HG03196 (cell line): ENCODE data around the gene TNIK.
"Not testable (repeated sequence)": the region's sequence is repeated elsewhere in the genome, so short reads cannot be mapped to it uniquely, and the experiment has no call there.

Experiments
- ATAC-seq: cut with Tn5 transposase; IDR thresholded peaks from one replicate; pipeline ENCODE4 v1.9.1; 2021; ENCODE audit not compliant: unreplicated experiment

The TNIK gene

DNA sequence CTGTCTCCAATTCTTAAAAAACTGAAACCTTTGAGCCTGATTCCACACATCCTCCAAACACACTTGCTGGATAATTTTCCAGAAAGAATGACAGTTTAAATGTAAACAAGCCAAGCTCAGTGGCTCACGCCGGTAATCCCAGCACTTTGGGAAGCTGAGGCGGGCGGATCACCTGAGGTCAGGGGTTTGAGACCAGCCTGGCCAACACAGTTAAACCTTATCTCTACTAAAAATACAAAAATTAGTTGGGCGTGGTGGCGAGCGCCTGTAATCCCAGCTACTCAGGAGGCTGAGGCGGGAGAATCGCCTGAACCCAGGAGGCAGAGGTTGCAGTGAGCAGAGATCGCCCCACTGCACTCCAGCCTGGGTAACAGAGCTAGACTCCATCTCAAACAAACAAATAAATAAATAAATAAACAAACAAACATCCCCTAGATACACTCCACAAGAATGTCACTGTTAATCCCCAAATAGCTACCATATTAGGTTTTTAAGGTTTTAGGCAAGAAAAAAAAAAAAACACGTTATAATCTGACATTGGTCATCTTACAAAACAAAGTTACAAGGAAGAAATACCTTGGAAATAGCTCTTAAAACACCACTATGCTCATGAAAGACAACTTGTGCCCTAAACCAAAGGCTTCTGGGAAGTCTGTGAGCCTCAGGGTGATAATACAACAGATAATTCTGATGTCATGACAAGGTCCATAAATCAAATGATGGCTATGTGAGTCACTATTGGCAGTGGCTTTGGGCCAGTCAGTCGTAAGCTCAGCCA is 13.2 kb downstream of the TNIK start:
- no peak for ATAC-seq

DNA sequence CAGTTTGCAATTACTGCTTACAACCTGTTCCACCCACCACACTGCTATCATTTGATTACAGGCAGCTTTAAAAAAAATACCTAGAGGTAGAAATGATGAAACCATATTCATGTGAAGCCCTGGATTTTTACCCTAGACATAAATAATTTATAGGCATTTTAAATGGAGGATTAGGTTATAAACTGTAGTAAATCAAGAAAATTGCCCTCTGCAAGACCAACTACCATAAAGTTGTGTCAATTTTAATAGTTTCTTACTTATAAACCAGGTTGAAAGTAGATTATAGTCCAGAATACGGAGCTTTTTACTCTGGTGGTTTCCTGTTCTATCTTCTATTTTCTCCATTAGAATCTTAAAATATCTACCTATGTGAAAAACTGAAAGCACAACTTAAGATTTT is 13.9 kb downstream of the TNIK start:
- no peak for ATAC-seq

DNA sequence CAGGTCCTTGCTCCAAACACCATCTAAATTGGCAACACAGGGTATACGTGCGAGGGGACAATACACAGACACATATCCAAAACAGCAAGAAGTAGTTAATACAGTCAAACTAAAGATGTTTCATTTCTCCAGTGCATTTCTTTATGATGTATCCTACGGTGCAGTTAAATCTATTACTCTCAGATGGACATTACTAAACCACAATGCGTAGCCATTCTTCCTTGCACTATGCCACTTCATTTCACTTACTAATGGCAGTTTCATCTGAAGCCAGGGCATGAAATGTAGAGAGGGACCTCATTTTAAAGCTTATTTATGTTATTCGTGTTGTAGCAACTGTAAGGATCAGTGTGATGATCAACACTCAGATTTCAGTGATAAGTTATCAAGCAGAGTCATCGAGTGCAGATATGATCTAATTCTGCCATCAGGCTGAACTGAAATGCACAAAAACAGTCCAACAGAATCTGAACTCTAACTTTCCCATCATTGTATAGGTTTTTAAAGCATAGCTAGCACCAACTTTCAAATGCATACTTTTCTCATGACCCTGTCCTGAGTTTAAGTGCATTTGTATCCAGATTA is 14.5 kb downstream of the TNIK start:
- ATAC-seq = no peak

DNA sequence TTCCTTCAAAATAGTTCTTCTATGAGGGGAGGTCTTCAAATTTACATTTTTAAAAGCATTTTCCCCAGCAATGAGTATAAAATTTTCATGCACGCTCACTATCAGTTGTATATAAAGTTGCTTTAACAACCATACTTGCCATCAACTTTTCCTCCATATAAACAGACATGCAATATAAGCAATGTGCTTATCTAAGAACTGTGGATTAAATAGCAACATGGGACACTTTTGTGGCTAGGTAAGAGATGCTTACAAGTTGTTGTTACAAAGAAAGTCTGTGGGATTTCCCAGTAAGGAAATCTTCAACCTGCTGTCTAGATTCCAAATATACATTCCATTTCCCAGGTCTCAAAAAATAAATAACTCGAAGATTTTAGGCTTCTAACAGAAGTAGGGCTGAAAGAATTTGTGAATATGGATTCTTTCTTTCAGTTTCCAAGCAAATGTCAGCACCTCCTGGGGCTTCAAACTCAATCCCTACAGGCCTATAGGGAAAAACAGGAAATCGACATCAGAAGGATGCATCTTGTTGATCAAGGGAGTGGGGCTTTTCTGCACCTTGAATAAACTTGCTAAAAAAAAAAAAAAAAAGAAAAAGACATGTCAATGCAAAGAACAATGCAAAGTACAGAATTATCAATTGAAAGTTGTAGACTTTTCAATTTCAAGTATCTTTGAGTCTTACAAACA is 16.1 kb downstream of the TNIK start:
- ATAC-seq = no peak

DNA sequence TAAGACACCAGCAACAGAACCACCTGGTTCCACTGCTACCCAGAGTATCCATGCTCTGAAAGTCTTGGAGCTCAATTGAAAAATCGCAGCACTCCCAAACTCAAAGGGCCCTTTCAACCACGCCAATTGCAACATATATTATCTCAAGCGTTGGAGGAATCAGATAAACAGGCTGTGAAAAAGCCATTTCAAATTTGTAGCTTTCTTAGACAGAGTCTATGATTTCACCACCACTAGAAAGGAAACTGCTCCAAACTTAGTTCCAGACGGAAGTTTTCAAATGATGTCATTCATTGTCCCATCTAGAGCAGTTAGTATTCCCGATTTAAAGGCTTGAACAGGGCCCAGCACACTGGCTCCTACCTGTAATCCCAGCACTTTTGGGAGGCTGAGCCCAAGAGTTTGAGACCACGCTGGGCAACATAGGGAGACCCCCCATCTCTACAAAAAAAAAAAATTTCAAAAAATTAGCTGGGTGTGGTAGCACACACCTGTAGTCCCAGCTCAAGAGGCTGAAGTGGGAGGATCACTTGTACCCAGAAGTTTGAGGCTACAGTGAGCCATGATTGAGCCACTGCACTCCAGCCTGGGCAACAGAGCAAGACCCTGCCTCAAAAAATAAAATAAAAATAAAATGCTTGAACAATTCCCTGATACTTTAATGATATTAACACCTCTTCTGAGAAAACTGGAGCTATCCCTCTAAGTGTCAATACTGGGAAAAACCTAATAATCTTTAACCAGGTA is 16.8 kb downstream of the TNIK start:
- ATAC-seq = no peak

DNA sequence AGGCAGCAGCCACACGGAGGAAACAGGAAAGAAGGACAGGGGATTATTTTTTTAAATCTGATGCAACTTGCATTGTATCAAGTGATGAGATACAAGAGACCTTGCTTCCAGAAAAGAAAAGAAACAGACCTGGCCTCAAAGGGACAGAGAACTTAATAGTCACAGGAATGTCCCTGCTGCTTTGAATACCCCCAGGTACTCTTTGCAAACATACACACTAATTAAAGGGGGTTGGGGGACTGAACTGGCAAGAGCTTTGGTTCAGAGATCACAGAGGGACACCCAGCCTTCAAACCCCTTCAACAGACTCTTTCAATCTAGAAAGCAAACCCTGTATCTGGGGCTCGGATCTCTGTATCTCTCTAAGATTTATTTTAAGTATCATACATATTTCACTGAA is 18.0 kb downstream of the TNIK start:
- no peak for ATAC-seq

DNA sequence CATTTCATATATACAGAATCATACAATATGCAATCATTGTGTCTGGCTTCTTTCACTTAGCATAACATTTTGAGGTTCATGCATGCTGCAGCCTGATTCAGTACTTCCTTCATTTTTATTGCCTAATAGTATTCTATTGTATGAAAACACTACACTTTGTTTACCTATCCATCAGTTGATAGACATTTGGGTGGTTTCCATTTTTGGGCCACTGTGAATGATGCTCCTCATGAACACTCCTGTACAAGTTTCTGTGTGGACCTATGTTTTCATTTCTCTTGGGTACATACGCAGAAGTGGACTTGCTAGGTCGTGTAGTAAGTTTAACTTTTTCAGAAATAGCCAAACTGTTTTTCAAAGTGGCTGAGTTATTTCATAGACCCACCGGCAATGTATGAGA is 18.8 kb downstream of the TNIK start:
- ATAC-seq = no peak

DNA sequence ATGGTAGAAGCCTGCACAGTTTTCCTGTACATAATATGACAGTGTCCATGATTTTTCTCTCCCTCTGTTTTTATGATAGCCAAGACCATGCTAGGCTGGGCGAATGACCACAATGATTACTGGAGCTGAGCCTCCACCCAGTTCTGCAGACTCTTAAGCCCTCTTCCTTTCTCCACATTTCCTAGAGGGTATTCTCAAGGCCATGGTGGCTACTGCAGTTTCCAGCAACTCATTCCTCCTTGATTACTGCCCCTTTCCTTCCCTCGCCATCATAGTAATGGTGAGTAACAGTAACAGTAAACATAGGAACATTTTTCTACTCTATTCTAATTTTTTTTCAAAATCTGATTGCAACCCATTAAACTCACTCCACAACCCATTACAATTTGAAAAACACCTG is 20.2 kb downstream of the TNIK start:
- no peak for ATAC-seq

DNA sequence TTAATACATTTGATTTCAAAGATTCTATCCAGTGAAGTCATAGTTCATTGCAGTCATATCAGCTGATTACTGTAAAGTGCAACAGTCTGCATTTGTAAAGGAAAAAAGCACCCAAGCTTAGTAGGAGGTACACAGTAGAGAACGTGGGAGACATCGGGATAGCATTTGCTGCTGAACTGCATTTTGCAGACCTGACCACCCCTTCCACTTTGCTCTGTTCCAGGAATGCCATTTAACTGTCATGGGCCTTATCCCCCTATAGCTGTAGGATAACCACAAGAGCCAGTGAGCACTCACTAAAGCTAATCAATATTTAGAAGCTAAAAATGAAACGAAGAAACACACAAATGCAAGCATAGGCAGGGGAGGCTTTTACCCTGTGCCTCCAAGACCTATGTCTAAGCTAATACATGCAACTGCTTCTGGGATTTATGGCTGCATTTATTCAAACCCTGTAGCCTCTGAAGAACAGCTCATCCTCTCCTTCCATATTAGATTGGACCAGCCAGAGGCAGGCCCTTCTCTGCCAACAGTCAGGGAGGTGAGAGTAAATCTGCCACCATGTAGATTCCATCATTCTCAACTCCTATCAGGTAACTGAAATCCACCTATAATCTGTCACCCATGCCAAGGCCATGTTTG is 23.0 kb downstream of the TNIK start:
- ATAC-seq = no peak

DNA sequence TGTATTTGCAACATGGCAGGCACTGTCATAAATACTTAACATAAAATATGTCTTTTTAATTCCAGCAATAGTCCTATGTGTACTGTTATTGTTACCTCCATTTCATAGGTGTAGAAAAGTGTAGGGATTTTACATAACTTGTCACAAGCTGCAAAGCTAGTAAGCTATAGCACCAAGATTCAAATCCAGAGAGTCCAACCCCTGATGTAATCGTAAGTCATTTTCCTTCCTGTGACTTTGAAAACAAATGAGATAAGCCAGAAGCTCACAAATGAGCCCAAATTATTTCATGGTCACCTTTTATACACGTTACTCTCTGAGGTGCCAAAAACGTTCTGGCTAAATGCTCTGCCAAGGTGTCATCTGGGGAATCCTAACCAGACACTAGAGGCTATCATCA is 23.8 kb downstream of the TNIK start:
- ATAC-seq = no peak

DNA sequence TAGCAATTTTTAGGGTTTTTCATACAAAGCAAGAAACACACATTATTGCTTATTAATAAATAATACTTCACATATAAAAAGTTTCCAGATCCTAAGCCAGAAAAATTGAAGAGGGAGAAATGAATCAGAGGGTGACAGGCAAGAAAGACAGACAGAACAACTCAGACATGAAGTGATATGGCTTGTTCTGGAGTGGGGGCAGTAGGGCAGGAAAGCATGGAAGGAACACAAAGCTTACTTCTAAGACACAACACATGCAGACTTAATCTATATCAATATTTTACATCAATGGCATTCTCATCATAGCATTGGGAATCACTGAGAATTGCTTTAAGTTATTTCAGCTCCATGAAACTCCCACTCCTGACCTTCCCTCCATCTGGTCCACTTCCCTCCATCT is 24.4 kb downstream of the TNIK start:
- ATAC-seq = no peak

DNA sequence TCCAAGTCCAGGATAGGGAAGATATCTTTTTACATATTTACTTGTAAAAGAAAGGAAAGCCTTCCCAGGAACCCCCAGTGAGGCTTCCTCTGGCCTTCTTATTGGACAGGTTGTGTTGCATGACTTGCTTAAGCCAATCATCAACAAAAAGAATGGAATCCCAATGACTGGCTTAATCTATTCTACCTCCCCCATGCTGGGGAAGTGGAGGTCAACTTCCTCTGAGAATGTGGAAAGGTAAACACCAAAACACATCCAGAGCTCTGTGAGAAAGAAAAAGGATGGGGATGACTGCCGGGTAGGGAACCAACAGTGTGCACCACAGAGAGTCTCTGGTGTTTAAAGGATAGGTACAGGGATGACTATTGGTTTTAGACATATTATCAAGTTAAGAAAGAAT is 25.1 kb downstream of the TNIK start:
- no peak for ATAC-seq

DNA sequence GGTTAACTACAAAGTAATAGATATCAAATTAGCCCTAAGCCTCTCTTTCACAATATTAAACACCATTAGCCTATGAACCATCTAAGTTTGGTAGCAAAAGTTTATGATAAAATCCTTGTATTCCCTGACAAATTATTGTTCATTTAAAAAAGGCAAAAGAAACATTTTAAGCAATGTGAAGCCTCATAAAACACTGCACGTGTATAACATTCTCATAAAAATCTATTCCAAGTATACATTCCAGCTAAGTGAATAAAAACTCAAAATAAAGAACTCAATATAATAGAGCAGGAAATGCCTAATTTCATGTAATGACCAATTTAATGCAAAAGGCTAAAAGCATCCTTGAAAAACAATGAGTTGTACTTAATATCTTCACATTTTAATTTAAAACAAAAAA is 27.7 kb downstream of the TNIK start:
- ATAC-seq = no peak

DNA sequence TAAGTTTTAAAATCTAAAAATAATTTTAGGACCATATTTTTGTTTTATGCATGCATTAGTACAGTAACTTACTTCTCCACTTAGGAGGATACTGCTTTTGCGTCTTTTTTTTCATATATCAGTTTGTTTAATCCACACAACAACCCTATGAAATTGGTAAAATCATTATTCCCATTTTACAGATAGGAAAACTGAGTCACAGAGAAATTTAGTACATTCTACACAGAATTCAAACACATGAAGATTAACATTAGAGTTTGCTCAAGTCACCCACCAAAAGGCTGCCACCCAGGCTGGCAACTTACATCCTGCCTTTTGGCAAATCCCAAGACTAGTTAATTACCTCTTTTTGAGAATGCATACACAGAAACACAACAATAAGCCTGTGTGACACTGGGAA is 28.7 kb downstream of the TNIK start:
- no peak for ATAC-seq

DNA sequence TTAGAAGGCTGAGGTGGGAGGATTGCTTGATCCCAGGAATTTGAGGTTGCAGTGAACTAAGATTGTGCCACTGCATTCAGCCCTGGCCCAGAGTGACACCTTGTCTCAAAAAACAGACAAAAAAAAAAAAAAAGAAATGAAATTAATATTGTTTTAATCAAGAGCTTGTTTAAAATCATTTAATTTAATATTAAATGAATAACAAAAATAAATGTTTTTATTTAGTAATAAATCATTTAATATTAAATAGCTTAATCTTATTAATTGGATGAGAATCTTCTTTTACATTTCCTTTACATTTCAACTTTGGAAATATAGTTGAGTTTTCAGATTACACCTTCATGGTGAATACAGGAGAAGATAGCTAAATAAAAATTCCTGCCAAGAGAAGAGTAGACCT is 29.7 kb downstream of the TNIK start:
- ATAC-seq = no peak

DNA sequence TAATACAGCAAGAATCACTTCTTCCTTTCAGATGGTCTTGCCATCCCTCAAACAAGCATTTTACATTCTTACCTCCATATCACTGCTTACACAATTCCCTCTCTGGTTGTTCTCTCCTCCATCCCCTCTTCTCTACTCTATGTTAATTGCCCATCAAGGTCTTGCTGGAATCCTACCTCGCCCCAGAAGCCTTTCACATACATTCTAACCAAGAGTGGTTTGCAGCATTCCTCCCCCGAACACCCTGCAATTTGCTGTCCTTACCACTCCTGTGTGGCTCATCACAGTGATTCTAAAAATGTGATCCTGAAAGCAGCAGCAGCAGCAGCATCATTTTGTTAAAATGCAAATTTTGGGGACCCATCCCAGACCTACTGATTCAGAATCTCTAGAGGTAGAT is 30.6 kb downstream of the TNIK start:
- no peak for ATAC-seq

DNA sequence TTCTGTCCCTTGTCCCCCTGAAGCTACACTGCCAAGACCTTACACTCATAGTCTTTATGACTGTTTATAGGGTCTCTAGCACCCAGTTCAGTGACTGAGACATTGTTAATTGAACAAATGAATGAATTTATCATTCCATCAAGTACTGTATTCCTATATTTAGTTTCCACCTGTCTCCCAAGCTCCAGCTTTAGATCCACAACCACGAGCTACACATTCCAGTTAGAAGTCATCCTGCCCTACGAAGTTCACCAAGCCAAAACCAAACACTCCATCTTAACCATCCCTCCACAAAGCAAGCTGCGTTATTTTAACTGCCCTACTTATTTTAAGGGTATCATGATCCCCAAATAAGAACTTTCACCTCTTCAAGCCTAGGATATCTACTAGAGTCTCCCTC is 31.3 kb downstream of the TNIK start:
- ATAC-seq = no peak

DNA sequence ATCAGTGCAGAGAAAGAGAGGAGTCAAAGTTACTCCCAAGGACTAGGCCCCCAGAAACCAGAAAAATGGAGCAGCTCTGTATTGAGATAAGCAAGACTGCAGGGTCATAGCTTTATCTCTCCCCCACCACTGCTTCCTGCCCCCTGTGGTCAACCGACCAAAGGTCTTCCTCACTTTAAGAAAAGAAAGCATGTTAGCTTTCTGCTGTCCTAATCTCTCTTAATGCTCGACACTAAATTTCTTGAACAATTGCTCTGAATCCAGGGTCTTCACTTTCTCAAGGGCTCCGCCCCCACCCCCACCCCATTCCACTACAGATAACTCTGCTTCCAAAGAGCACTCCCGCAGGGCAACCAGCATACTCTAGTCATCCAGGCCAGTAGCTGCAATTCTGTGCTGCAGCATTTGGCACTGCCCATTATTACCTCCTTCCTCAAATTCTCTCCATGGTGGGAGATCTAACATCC is 31.9 kb downstream of the TNIK start:
- ATAC-seq = no peak

DNA sequence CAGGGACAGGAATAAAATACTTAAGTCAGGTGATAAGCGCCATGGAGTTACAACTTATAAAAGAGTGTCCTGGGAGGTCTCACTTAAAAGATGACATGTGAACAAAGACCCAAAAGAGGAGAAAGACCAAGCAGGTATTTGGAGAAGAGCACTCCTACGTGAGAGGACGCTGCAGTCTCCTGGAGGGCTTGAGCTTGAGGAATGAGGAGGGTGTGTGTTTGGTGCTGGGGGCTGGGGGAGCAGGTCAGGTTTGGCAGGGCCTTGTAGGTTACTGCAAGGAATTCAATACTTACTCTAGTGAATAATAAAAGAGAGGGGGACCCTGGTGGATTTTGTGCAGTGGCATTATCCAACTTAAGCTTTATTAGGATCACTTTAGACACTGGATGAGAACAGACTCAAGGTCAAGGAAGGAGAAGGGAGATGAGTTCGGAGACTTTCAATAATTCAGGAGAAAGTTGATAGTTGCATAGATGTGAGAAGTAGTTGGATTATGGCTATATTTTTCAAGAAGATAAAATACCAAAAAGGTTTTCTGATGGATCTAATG is 32.4 kb downstream of the TNIK start:
- ATAC-seq = no peak

DNA sequence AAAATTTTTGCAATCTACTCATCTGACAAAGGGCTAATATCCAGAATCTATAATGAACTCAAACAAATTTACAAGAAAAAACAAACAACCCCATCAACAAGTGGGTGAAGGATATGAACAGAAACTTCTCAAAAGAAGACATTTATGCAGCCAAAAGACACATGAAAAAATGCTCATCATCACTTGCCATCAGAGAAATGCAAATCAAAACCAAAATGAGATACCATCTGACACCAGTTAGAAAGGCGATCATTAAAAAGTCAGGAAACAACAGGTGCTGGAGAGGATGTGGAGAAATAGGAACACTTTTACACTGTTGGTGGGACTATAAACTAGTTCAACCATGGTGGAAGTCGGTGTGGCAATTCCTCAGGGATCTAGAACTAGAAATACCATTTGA is 36.1 kb downstream of the TNIK start:
- not testable (repeated sequence) for ATAC-seq

DNA sequence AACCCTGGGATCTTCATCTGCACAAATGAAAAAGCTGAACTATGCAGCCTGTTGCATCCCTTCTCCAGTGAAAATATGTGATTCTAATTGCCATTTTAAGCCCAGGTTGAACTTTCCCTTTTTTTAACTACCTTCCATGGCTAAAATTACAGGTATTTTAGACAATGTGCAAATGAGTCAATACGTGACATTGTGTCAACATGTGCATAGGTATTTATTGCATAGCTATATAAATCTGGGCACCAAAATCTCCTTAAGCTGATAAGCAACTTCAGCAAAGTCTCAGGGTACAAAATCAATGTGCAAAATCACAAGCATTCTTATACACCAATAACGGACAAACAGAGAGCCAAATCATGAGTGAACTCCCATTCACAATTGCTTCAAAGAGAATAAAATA is 37.4 kb downstream of the TNIK start:
- not testable (repeated sequence) for ATAC-seq
